ENCODE measurements around the gene NPAS3. TPM values are rescaled to one million over a fixed set of nuclear protein-coding genes. Genes with fewer than 3 reads are reported as not detected.

Gene NPAS3
- total and polyA plus RNA-seq, 2 of the 13 experiments (the other 11 are each of a cell fraction or from before 2014, with no cell fraction given): not detected

- no peaks in the 10 kb centered on the region for H3K79me2 ChIP-seq (ENCODE audit: insufficient read depth, low read length)
Observed at GRCh38 chr14:33652566-33653307, 714.1 kb downstream of the NPAS3 start.

GRCh38 chr14:33653308-33653695, 714.6 kb downstream of the NPAS3 start:
- BruUV-seq (replicated peaks): no TSS peak
- POLR2A ChIA-PET: no interaction called here
- no peak for DNase-seq (ENCODE audit: low spot score)
- ATAC-seq: no peak
- H4K20me1 ChIP-seq (ENCODE audit: insufficient read depth, low read length): no peaks in the 10 kb centered on the region
- H3K27ac ChIP-seq (ENCODE audit: extremely low read length, insufficient read depth, low read length): no peak overlapping the region
- CTCF ChIA-PET (ENCODE audit: low intra/inter-chr PET ratio, low total read pairs): no interaction called here
- no peak overlapping the region for H2AFZ ChIP-seq (ENCODE audit: low read length)
- TF ChIP-seq ZNF260 (CRISPR knock-in tag; IDR thresholded peaks at IDR 0.05; ENCODE audit: borderline replicate concordance, low read depth) (no peak), ZNF879 (CRISPR knock-in tag; IDR thresholded peaks at IDR 0.05) (no peak), ZNF34 (CRISPR knock-in tag; IDR thresholded peaks at IDR 0.05; ENCODE audit: borderline replicate concordance) (no peak), ZNF136 (CRISPR knock-in tag; IDR thresholded peaks at IDR 0.05; ENCODE audit: low read depth) (no peak), ZNF790 (CRISPR knock-in tag; IDR thresholded peaks at IDR 0.05; ENCODE audit: borderline replicate concordance) (no peak), RFXANK (CRISPR knock-in tag; IDR thresholded peaks at IDR 0.05) (no peak), KMT2A (CRISPR knock-in tag; IDR thresholded peaks at IDR 0.05) (no peak), SKI (IDR thresholded peaks at IDR 0.05; ENCODE audit: partially characterized antibody) (no peak)
- no peaks in the 10 kb centered on the region for H3K4me1 ChIP-seq (ENCODE audit: insufficient read depth, low read length)
- WGBS (ENCODE audit: low lambda C conversion rate): 6% methylated on average over 6 of the region's 6 CpGs
- no peaks in the 10 kb centered on the region for H3K36me3 ChIP-seq (replicated peaks in 1 of 2; ENCODE audit: control insufficient read depth in 1 of 2, insufficient read depth in 2 of 2, low read length in 2 of 2)
- H3K9me3 ChIP-seq (ENCODE audit: low read length): no peaks in the 10 kb centered on the region
- H3K4me2 ChIP-seq (ENCODE audit: low read depth, low read length): no peak overlapping the region
- H3K27me3 ChIP-seq (ENCODE audit: control insufficient read depth in 1 of 2, insufficient read depth in 2 of 2, low read length in 2 of 2): no peaks in the 10 kb centered on the region
- no peak overlapping the region for H3K4me3 ChIP-seq (replicated peaks in 1 of 3; ENCODE audit: insufficient read depth in 1 of 3, low read depth in 2 of 3, low read length in 3 of 3)
- in situ Hi-C loops (cut with HindIII; ENCODE audit: extremely low pct_ligation_motif_present, low pct_unique_long_range_greater_than_20kb) (no loop called here), intact Hi-C loops (cut with micrococcal nuclease; ENCODE audit: unreplicated experiment) (no loop called here)
- no peaks in the 10 kb centered on the region for H3K79me2 ChIP-seq (ENCODE audit: insufficient read depth, low read length)
- no peak for FAIRE-seq
- no peak overlapping the region for H3K9ac ChIP-seq (ENCODE audit: insufficient read depth, low read depth, low read length)

More at GRCh38 chr14:33652566-33653307, 714.1 kb downstream of the NPAS3 start:
- intact Hi-C loops (cut with micrococcal nuclease; ENCODE audit: unreplicated experiment): no loop called here
- Histone ChIP-seq H3K4me2 (ENCODE audit: low read depth, low read length) (no peak overlapping the region), H2AFZ (ENCODE audit: low read length) (no peak overlapping the region), H3K27ac (ENCODE audit: extremely low read length, insufficient read depth, low read length) (no peak overlapping the region), H3K27me3 (ENCODE audit: control insufficient read depth in 1 of 2, insufficient read depth in 2 of 2, low read length in 2 of 2) (no peaks in the 10 kb centered on the region), H3K4me1 (ENCODE audit: insufficient read depth, low read length) (no peaks in the 10 kb centered on the region), H3K9ac (ENCODE audit: insufficient read depth, low read depth, low read length) (no peak overlapping the region), H3K4me3 (replicated peaks in 1 of 3; ENCODE audit: insufficient read depth in 1 of 3, low read depth in 2 of 3, low read length in 3 of 3) (no peak overlapping the region), H3K9me3 (ENCODE audit: low read length) (no peaks in the 10 kb centered on the region), H4K20me1 (ENCODE audit: insufficient read depth, low read length) (no peaks in the 10 kb centered on the region), H3K36me3 (replicated peaks in 1 of 2; ENCODE audit: control insufficient read depth in 1 of 2, insufficient read depth in 2 of 2, low read length in 2 of 2) (no peaks in the 10 kb centered on the region)
- POLR2A ChIA-PET: no interaction called here
- DNase-seq (ENCODE audit: low spot score) (no peak), ATAC-seq (no peak), FAIRE-seq (no peak)
- CTCF ChIA-PET (ENCODE audit: low intra/inter-chr PET ratio, low total read pairs): no interaction called here
- no TSS peak for BruUV-seq (replicated peaks)
- WGBS (ENCODE audit: low lambda C conversion rate): 11% methylated on average over 11 of the region's 11 CpGs
- in situ Hi-C loops (cut with HindIII; ENCODE audit: extremely low pct_ligation_motif_present, low pct_unique_long_range_greater_than_20kb): no loop called here
- TF ChIP-seq ZNF891 (CRISPR knock-in tag; IDR thresholded peaks at IDR 0.05) (no peak), MAFK (conservative IDR thresholded peaks at IDR 0.05 in 1 of 2, IDR thresholded peaks at IDR 0.05 in 1 of 2; ENCODE audit: low read length in 2 of 2) (peak; percentile 5 to 21; a peak in 1 of 4 replicates)

Data from HepG2 (cell line).